Esophagus squamous epithelium (tissue), 5 donors: Measurements from ENCODE around the gene REXO5. TPM values are rescaled to one million over a fixed set of nuclear protein-coding genes. Genes with fewer than 3 reads are reported as not detected.

ENCODE experiments used
- DNase-seq: peaks from one replicate; lab custom pipeline; 2025; lab: John Stamatoyannopoulos, UW
- H3K27ac ChIP-seq, 4 donors: fragments of 200-600 bp; sonication (generic); one replicate each; pipeline ENCODE4 v1.5.1; 2016 to 2019; ENCODE audit warnings: mild to moderate bottlenecking in 1 of 4
- H3K27me3 ChIP-seq, 4 donors: fragments of 200-600 bp; sonication (generic); 1 replicate in 3 of 4; 2 replicates in 1 of 4; pipeline versions ENCODE4 v1.5.1 to v1.6.0; 2017 to 2021; ENCODE audit warnings: antibody characterized with exemption in 1 of 4
- H3K36me3 ChIP-seq, 3 donors: fragments of 200-600 bp; sonication (generic); one replicate each; pipeline ENCODE4 v1.5.1; 2016 to 2019
- H3K4me1 ChIP-seq, 3 donors: fragments of 200-600 bp; sonication (generic); one replicate each; pipeline ENCODE4 v1.5.1; 2017 to 2019
- H3K4me3 ChIP-seq, 4 donors: fragments of 200-600 bp; sonication (generic); 1 replicate in 3 of 4; 2 replicates in 1 of 4; pipeline ENCODE4 v1.5.1; 2016 to 2019; ENCODE audit warnings: mild to moderate bottlenecking in 2 of 4, moderate library complexity in 1 of 4
- H3K9me3 ChIP-seq, 3 donors: fragments of 200-600 bp; sonication (generic); one replicate each; pipeline ENCODE4 v1.5.1; 2016 to 2019
- POLR2A ChIP-seq, 4 donors: fragments of 450-650 bp; IDR thresholded peaks; one replicate each; pipeline ENCODE4 v1.6.1; 2017; ENCODE audit warnings: antibody characterized with exemption in 4 of 4, mild to moderate bottlenecking in 4 of 4, moderate library complexity in 3 of 4
- WGBS, 2 donors: methylation state at CpG; one replicate each; pipeline ENCODE4 v1.1.5; 2018; 5-methylcytosine and 5-hydroxymethylcytosine counted together
- intact Hi-C: fragments of 100-400 bp; cut with DNase I; formaldehyde crosslinking; loops from one replicate; pipeline ENCODE4 v1.15.0; 2022
- total RNA-seq, 4 donors: library from RNA; depleted of rRNA; stranded (reverse); fragments of >200 nt; gene quantifications; one replicate each; pipeline ENCODE4 v1.1.0, GENCODE V29; 2016
- TF ChIP-seq, protein P1 (sequence below), 6 experiments: fragments of 450-650 bp in 4 of 6; fragments of 200-600 bp in 2 of 6; sonication (generic) in 2 of 6; IDR thresholded peaks; one replicate each; pipeline ENCODE4 v1.5.1; 2016 to 2019; ENCODE audit warnings: antibody characterized with exemption in 6 of 6, mild to moderate bottlenecking in 4 of 6, moderate library complexity in 4 of 6
- donor health status: DM: yes; HTN: yes; CAD: no.

Gene REXO5
- total RNA-seq, 4 donors from 2014 or later: 0.49 to 3.2 (median 2.7) TPM

DNA sequence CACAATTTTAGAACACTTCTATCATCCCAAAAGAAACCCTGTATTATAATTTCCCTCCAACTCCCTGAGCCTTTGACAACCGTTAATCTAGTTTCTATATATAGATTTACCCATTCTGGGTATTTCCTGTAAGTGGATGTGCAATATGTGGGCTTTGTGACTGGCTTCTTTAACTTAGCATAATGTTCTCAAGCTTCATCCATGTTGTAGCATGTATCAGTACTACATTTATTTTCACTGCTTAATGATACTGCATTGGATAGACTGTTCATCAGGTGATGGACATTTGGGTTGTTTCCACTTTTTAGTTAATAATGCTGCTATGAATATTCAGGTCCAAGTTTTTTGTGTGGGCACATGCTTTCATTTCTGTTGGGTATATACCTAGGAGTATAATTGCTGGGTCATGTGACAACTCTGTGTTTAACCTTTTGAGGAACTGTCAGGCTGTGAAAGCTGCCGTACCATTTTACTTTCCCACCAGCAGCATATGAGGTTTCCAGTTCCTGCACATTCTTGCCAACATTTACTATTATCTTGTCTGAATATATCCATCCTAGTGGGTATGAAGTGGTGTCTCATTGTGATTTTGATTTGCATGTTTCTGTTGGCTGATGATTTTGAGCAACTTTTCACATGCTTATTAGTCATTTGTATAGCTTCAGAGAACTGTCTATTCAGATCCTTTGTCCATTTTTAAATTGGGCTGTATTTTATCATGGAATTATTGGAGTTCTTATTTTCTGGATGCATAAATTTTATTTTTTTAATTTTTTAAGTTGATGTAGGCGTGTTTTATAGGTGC lies 16.4 kb downstream of the REXO5 start:
- Histone ChIP-seq H3K27ac (no peak overlapping the region), H3K36me3 (peaks cover 0 to 38% (median 0%) of the 10 kb centered on the region in 3 donors), H3K27me3 (no peaks in the 10 kb centered on the region), H3K4me1 (no peaks in the 10 kb centered on the region), H3K9me3 (no peaks in the 10 kb centered on the region), H3K4me3 (no peak overlapping the region)
- WGBS, 2 donors: 78 to 80% methylated on average over 3 of the region's 3 CpGs
- no peak for DNase-seq
- intact Hi-C loops: no loop called here
- TF ChIP-seq, protein P1, sequence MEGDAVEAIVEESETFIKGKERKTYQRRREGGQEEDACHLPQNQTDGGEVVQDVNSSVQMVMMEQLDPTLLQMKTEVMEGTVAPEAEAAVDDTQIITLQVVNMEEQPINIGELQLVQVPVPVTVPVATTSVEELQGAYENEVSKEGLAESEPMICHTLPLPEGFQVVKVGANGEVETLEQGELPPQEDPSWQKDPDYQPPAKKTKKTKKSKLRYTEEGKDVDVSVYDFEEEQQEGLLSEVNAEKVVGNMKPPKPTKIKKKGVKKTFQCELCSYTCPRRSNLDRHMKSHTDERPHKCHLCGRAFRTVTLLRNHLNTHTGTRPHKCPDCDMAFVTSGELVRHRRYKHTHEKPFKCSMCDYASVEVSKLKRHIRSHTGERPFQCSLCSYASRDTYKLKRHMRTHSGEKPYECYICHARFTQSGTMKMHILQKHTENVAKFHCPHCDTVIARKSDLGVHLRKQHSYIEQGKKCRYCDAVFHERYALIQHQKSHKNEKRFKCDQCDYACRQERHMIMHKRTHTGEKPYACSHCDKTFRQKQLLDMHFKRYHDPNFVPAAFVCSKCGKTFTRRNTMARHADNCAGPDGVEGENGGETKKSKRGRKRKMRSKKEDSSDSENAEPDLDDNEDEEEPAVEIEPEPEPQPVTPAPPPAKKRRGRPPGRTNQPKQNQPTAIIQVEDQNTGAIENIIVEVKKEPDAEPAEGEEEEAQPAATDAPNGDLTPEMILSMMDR (IDR thresholded peaks at IDR 0.05): no peak
- TF ChIP-seq POLR2A (IDR thresholded peaks at IDR 0.05): no peak

DNA sequence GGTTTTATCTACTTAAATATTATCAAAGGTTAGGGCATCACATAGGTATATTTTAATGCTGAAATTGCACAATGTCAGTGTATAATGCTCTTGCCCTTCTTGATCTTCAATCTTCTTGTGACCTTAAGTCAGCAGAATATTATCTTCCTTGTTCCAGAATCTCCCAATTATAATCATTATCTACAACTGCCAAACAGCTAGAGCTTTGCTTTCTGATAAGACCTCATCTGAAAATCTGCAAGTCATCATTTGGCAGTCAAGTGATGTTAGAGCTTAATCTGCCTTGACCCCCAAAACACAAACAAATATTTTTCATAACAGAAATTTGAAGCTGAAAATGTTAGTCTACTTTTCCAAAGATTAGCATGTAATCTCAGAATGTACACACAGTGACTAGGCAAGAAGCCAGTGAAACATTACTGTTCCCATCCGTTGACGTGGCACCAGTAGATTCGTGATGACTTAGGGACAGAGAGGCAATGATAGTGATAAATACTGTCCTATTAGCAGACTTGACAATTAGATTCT lies 19.8 kb downstream of the REXO5 start:
- no peaks in the 10 kb centered on the region for H3K4me1 ChIP-seq
- H3K36me3 ChIP-seq: peaks cover 0 to 51% (median 0%) of the 10 kb centered on the region in 3 donors
- intact Hi-C loops: no loop called here
- H3K27ac ChIP-seq: no peak overlapping the region
- no peaks in the 10 kb centered on the region for H3K27me3 ChIP-seq
- H3K9me3 ChIP-seq: no peaks in the 10 kb centered on the region
- no peak for DNase-seq
- no peak overlapping the region for H3K4me3 ChIP-seq
- TF ChIP-seq, protein P1 (IDR thresholded peaks at IDR 0.05): no peak
- no peak for TF ChIP-seq POLR2A (IDR thresholded peaks at IDR 0.05)
- WGBS, 2 donors: 74 to 75% methylated on average over 3 of the region's 3 CpGs

DNA sequence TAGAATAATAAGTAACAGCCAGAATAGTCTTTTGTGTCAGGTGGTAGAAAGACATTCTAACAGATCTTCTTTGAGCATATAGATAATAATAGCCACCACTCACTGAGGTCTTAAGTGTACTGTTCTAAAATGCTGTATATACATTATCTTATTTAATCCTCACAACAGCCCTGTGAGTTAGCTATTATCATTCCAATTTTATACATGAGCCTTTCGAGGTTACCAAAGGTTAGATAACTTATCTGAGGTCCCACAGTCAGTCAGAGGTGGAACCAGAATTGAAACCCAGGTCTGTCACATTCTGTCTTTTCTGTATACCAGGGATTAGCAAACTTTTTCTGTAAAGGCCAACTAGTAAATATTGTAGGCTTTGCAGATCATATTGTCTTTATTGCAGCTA lies 23.2 kb downstream of the REXO5 start:
- TF ChIP-seq, protein P1 (IDR thresholded peaks at IDR 0.05): no peak
- no peak for TF ChIP-seq POLR2A (IDR thresholded peaks at IDR 0.05)
- no peak for DNase-seq
- Histone ChIP-seq H3K4me3 (no peak overlapping the region), H3K4me1 (no peaks in the 10 kb centered on the region), H3K36me3 (peaks cover 0 to 51% (median 0%) of the 10 kb centered on the region in 3 donors), H3K9me3 (no peaks in the 10 kb centered on the region), H3K27ac (no peak overlapping the region), H3K27me3 (no peaks in the 10 kb centered on the region)
- intact Hi-C loops: no loop called here
- WGBS, 2 donors: 93 to 94% methylated on average over 1 of the region's 1 CpG

DNA sequence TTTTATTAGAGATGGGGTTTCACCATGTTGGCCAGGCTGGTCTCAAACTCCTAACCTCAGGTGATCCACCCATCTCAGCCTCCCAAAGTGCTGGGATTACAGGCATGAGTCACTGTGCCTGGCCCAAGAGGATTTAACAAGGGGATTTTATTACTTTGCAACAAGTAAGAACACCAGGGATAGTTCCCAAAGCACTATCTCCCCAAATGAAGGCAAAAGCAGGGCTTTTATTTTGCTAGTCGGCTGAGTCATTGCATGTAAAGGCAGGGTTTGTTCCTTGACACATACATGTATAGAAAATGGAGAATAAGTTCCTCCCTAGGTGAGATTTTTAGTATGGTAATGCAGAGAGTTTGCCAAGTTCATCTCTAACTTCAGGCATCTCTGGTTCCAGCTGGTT lies 24.0 kb downstream of the REXO5 start:
- Histone ChIP-seq H3K4me1 (no peaks in the 10 kb centered on the region), H3K27ac (no peak overlapping the region), H3K9me3 (no peaks in the 10 kb centered on the region), H3K27me3 (no peaks in the 10 kb centered on the region), H3K4me3 (no peak overlapping the region), H3K36me3 (peaks cover 0 to 54% (median 0%) of the 10 kb centered on the region in 3 donors)
- WGBS, 2 donors: 50 to 73% methylated on average over 1 of the region's 1 CpG
- no peak for DNase-seq
- intact Hi-C loops: no loop called here
- TF ChIP-seq, protein P1 (IDR thresholded peaks at IDR 0.05): no peak
- no peak for TF ChIP-seq POLR2A (IDR thresholded peaks at IDR 0.05)

DNA sequence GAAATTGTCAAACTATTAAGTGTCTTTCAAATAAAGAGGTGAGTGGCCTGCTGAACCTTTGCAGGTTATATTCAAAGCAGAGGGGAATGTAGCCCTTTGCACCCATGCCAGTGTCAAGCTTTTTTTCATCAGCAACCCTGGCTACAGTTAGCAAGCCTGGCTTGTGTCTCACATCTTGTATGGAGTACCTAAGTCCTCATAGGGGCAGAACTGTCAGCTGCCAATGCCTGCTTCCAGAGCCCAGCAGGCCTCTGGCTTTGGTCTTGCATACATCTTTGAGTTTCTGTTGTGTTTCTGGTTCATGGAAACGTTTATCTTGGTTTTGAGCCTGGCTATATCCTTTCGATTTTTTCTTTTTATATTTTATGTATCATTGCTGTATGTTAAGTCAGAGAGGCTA lies 26.8 kb downstream of the REXO5 start:
- no peak for TF ChIP-seq POLR2A (IDR thresholded peaks at IDR 0.05)
- TF ChIP-seq, protein P1 (IDR thresholded peaks at IDR 0.05): no peak
- WGBS, 2 donors: 71 to 72% methylated on average over 2 of the region's 2 CpGs
- H3K27me3 ChIP-seq: no peaks in the 10 kb centered on the region
- H3K9me3 ChIP-seq: no peaks in the 10 kb centered on the region
- no peak for DNase-seq
- no peak overlapping the region for H3K27ac ChIP-seq
- peaks cover 0 to 60% (median 0%) of the 10 kb centered on the region in 3 donors for H3K36me3 ChIP-seq
- no peaks in the 10 kb centered on the region for H3K4me1 ChIP-seq
- intact Hi-C loops: no loop called here
- no peak overlapping the region for H3K4me3 ChIP-seq
